Testis (tissue), 3 donors: Measurements from ENCODE around the gene C2CD3. TPM values are rescaled to one million over a fixed set of nuclear protein-coding genes. Genes with fewer than 3 reads are reported as not detected.

Experiments used
- DNase-seq: peaks from one replicate; pipeline ENCODE4 v3.0.0-alpha.2; 2019
- H3K27ac ChIP-seq, 2 donors: fragments of 200-600 bp; sonication (generic); one replicate each; pipeline ENCODE4 v1.5.1; 2019
- H3K27me3 ChIP-seq: fragments of 200-600 bp; sonication (generic); one replicate; pipeline ENCODE4 v1.5.1; 2019
- H3K36me3 ChIP-seq: fragments of 200-600 bp; sonication (generic); one replicate; pipeline ENCODE4 v1.5.1; 2017; ENCODE audit warnings: low read depth; ENCODE audit errors: missing control alignments
- H3K4me1 ChIP-seq: fragments of 200-600 bp; sonication (generic); one replicate; pipeline ENCODE4 v1.5.1; 2019
- H3K4me3 ChIP-seq, 2 donors: fragments of 200-600 bp; sonication (generic); one replicate each; pipeline ENCODE4 v1.5.1; 2017 to 2019
- H3K9me3 ChIP-seq: fragments of 200-600 bp; sonication (generic); one replicate; pipeline ENCODE4 v1.5.1; 2017
- CTCF ChIP-seq, 3 experiments: fragments of 450-650 bp in 2 of 3; fragments of 200-600 bp in 1 of 3; sonication (generic) in 1 of 3; IDR thresholded peaks; one replicate each; pipeline ENCODE4 v1.5.1; 2016 to 2019; ENCODE audit warnings: antibody characterized with exemption in 3 of 3, mild to moderate bottlenecking in 2 of 3, moderate library complexity in 1 of 3
- POLR2A ChIP-seq: fragments of 450-650 bp; IDR thresholded peaks from one replicate; pipeline ENCODE4 v1.6.1; 2017; ENCODE audit warnings: antibody characterized with exemption, mild to moderate bottlenecking, moderate library complexity
- WGBS, 2 donors: methylation state at CpG; one replicate each; pipeline ENCODE4 v1.1.5; 2018; 5-methylcytosine and 5-hydroxymethylcytosine counted together
- intact Hi-C: fragments of 100-400 bp; cut with DNase I; formaldehyde crosslinking; loops from one replicate; pipeline ENCODE4 v1.15.1; 2023; ENCODE audit warnings: low total_unique reads
- polyA plus RNA-seq: library from polyadenylated mRNA; stranded (reverse); fragments of 350-450 nt; fragmentation: Illumina TruSeq; extraction: RNeasy Lipid Tissue Mini Kit (QIAGEN cat#74804); gene quantifications from one replicate; pipeline ENCODE4 v1.2.3, GENCODE V29; 2014; ENCODE audit warnings: low read depth, low replicate concordance; ENCODE audit not compliant: insufficient read depth
- small RNA-seq, 2 donors: library from RNA; depleted of rRNA; stranded (forward); fragments of <200 nt; gene quantifications; one replicate each; pipeline ENCODE3, GENCODE V24; 2016
- total RNA-seq, 2 donors: library from RNA; depleted of rRNA; stranded (reverse); fragments of >200 nt; gene quantifications; one replicate each; pipeline ENCODE4 v1.2.3, GENCODE V29; 2016

The C2CD3 gene
- total and polyA plus RNA-seq, 3 donors from 2014 or later: 56.1 to 89.4 (median 59.0) TPM

- Histone ChIP-seq H3K4me3 (no peak overlapping the region), H3K36me3 (no peaks in the 10 kb centered on the region), H3K9me3 (no peaks in the 10 kb centered on the region), H3K27me3 (no peaks in the 10 kb centered on the region), H3K27ac (no peak overlapping the region), H3K4me1 (no peaks in the 10 kb centered on the region)
- TF ChIP-seq POLR2A (no peak), CTCF (IDR thresholded peaks at IDR 0.05) (no peak)
- 76 to 85% methylated on average over 2 of the region's 2 CpGs for WGBS, 2 donors
- no peak for DNase-seq
- intact Hi-C loops: no loop called here
Measured at GRCh38 chr11:73965764-73966121, 205.1 kb downstream of the C2CD3 start.

- no peak for DNase-seq
- Histone ChIP-seq H3K4me3 (no peak overlapping the region), H3K9me3 (no peaks in the 10 kb centered on the region), H3K27ac (no peak overlapping the region), H3K36me3 (no peaks in the 10 kb centered on the region), H3K27me3 (no peaks in the 10 kb centered on the region), H3K4me1 (no peaks in the 10 kb centered on the region)
- intact Hi-C loops: no loop called here
- 64 to 68% methylated on average over 10 of the region's 10 CpGs for WGBS, 2 donors
- TF ChIP-seq CTCF (IDR thresholded peaks at IDR 0.05): no peak
- TF ChIP-seq POLR2A: no peak
Measured at GRCh38 chr11:73965076-73965763, 205.6 kb downstream of the C2CD3 start.

DNA sequence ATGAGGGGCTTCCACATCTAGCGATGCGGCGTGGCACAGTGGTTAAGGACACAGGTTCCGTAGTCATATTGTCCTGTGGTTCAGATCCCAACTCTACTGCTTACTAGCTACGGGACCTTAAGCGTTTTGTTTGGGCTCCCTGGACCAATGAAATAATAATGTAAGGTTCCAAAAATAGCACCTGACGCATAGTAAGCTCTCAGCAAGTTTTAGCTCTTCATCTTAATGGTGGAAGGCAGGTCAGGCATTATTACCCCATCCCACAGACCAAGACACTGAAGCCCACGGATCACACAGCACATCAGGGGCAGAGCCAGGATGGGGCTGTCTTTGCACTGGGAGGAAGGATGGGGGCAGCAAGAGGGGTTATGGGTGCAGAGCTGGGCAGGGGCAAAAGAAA is 206.9 kb downstream of the C2CD3 start:
- TF ChIP-seq POLR2A (no peak), CTCF (IDR thresholded peaks at IDR 0.05) (no peak)
- Histone ChIP-seq H3K4me1 (no peaks in the 10 kb centered on the region), H3K27me3 (no peaks in the 10 kb centered on the region), H3K36me3 (no peaks in the 10 kb centered on the region), H3K4me3 (no peak overlapping the region), H3K27ac (no peak overlapping the region), H3K9me3 (no peaks in the 10 kb centered on the region)
- intact Hi-C loops: no loop called here
- no peak for DNase-seq
- 73 to 75% methylated on average over 8 of the region's 8 CpGs for WGBS, 2 donors

Small RNA genes lying within 50 kb of the gene (small RNA-seq; reads per million reads assigned to genes)
- 0 reads per million in 2 donors for gene AP002392.1

Other genes with a start within 250 kb of the C2CD3 start
- 10 to 100 TPM in 1 of 2 donors, 1 to 10 TPM in 1; 8.1 to 14.3 TPM for gene DNAJB13, start 220.0 kb downstream of the C2CD3 start, total RNA-seq
- gene DNAJB13, start 220.0 kb downstream of the C2CD3 start, polyA plus RNA-seq: 49.3 TPM
- 10 to 100 TPM; 20.6 to 40.8 TPM for gene UCP2, start 188.2 kb downstream of the C2CD3 start, total RNA-seq
- gene UCP2, start 188.2 kb downstream of the C2CD3 start, polyA plus RNA-seq: 52.3 TPM
- 1 to 10 TPM; 9.7 to 10.0 TPM for gene UCP3, start 161.9 kb downstream of the C2CD3 start, total RNA-seq
- 5.8 TPM for gene UCP3, start 161.9 kb downstream of the C2CD3 start, polyA plus RNA-seq
- gene PPME1, start 287 bp upstream of the C2CD3 start, total RNA-seq: 10 to 100 TPM; 67.1 to 68.9 TPM
- gene PPME1, start 287 bp upstream of the C2CD3 start, polyA plus RNA-seq: 90.9 TPM
- gene P4HA3, start 140.6 kb upstream of the C2CD3 start, total RNA-seq: 1 to 10 TPM; 4.8 to 4.9 TPM
- 8.1 TPM for gene P4HA3, start 140.6 kb upstream of the C2CD3 start, polyA plus RNA-seq
- gene PGM2L1, start 227.4 kb upstream of the C2CD3 start, total RNA-seq: 1 to 10 TPM; 1.8 to 2.0 TPM
- 2.4 TPM for gene PGM2L1, start 227.4 kb upstream of the C2CD3 start, polyA plus RNA-seq